GM12878 (cell line): ENCODE measurements around the gene SERPINB10. TPM values are rescaled to one million over a fixed set of nuclear protein-coding genes. Genes with fewer than 3 reads are reported as not detected.

Experiments
- MEF2B ChIP-seq: fragments of 450-650 bp; IDR thresholded peaks from 2 replicates; pipeline ENCODE4 v1.6.1; 2018; ENCODE audit warnings: mild to moderate bottlenecking, moderate library complexity; ENCODE audit not compliant: partially characterized antibody, poor library complexity, severe bottlenecking
- MTA2 ChIP-seq: fragments of 450-650 bp; IDR thresholded peaks from 2 replicates; pipeline ENCODE4 v1.6.1; 2016; ENCODE audit warnings: low read depth, mild to moderate bottlenecking, moderate library complexity
- NR2F1 ChIP-seq: fragments of 450-650 bp; conservative IDR thresholded peaks from 2 replicates; pipeline ENCODE4 v1.6.1; 2017; ENCODE audit warnings: mild to moderate bottlenecking
- RFX5 ChIP-seq: IDR thresholded peaks from 2 replicates; pipeline ENCODE4 v1.6.1; 2011; ENCODE audit warnings: low read depth, low read length, improper control_type of control experiment
- SMC3 ChIP-seq: IDR thresholded peaks from 2 replicates; pipeline ENCODE4 v1.6.1; 2011; ENCODE audit warnings: low read length, improper control_type of control experiment, borderline replicate concordance
- polyA plus RNA-seq, 11 experiments: library from polyadenylated mRNA; depleted of rRNA in 4 of 11; unstranded in 6 of 11; stranded (reverse) in 5 of 11; fragments of >200 nt; fragmentation: Nextera tagmentation in 4 of 11; fragmentation: Illumina TruSeq in 1 of 11; extraction: Ambion mirVana in 4 of 11; extraction: Trizol in 1 of 11; gene quantifications; 1 replicate in 1 of 11; 2 replicates in 10 of 11; pipeline versions ENCODE4 v1.2.1 to v1.2.3, GENCODE V29; 2011 to 2016; ENCODE audit warnings: inconsistent platforms in 2 of 11, missing spikeins in 2 of 11, low read depth in 1 of 11
- total RNA-seq, 4 experiments: library from RNA; depleted of rRNA in 3 of 4; stranded (reverse); fragments of >200 nt in 3 of 4; fragmentation: Illumina TruSeq in 1 of 4; extraction: Trizol in 1 of 4; gene quantifications; 2 replicates each; pipeline versions ENCODE4 v1.2.1 to v1.2.3, GENCODE V29; 2013 to 2021
- TF ChIP-seq, protein P1 (sequence below): IDR thresholded peaks from 2 replicates; pipeline ENCODE4 v1.6.1; 2012; ENCODE audit warnings: improper control_type of control experiment, low read depth, low read length; ENCODE audit not compliant: insufficient replicate concordance
- TF ChIP-seq, protein P2 (sequence below): fragments of 450-650 bp; IDR thresholded peaks from 2 replicates; pipeline ENCODE4 v1.6.1; 2016; ENCODE audit warnings: mild to moderate bottlenecking
- TF ChIP-seq, protein P3 (sequence below): fragments of 450-650 bp; IDR thresholded peaks from 2 replicates; pipeline ENCODE4 v1.6.1; 2017; ENCODE audit warnings: antibody characterized with exemption, mild to moderate bottlenecking, moderate library complexity

SERPINB10 gene
- total and polyA plus RNA-seq, 10 of the 15 experiments (the other 5 are each of a cell fraction or from before 2014, with no cell fraction given), result 12.0 to 83.5 (median 24.1) TPM

DNA sequence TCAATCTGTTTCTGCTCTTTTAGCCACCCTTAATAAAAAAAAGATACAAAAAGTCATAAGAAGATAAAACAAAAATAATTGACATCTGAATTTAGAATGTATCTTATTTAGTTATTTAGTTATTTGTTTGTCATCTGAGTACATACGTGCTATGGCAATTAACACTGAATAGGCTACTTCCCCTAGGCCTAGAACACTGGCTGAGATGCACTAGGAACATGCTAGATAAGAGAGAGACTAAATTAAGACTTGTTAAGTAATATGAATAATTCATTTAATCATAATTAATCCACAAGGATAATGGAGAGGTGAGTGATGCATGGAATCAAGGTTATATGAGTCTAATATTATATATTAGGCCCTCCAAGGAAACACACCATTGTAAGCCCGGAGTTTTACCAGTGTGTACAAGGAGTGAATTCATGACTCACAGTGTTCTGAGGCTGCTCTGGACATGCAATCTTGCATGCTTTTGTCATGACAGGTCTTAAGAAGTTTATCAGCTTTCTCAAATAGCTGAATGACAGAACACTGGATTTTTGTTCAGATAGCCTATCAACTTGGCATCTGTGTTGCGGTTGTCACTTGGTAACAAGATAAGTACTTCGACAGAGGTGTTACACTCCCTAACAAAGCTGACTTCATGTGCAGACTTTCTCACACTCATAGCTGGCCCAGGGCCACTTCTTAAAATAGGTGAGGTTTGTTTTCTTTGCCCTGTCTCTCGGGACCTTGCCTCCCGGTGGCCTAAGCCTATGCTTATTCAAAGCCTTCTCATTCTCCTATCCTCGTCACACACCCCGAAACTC is 25.2 kb upstream of the SERPINB10 start (continued):
- TF ChIP-seq, protein P1, sequence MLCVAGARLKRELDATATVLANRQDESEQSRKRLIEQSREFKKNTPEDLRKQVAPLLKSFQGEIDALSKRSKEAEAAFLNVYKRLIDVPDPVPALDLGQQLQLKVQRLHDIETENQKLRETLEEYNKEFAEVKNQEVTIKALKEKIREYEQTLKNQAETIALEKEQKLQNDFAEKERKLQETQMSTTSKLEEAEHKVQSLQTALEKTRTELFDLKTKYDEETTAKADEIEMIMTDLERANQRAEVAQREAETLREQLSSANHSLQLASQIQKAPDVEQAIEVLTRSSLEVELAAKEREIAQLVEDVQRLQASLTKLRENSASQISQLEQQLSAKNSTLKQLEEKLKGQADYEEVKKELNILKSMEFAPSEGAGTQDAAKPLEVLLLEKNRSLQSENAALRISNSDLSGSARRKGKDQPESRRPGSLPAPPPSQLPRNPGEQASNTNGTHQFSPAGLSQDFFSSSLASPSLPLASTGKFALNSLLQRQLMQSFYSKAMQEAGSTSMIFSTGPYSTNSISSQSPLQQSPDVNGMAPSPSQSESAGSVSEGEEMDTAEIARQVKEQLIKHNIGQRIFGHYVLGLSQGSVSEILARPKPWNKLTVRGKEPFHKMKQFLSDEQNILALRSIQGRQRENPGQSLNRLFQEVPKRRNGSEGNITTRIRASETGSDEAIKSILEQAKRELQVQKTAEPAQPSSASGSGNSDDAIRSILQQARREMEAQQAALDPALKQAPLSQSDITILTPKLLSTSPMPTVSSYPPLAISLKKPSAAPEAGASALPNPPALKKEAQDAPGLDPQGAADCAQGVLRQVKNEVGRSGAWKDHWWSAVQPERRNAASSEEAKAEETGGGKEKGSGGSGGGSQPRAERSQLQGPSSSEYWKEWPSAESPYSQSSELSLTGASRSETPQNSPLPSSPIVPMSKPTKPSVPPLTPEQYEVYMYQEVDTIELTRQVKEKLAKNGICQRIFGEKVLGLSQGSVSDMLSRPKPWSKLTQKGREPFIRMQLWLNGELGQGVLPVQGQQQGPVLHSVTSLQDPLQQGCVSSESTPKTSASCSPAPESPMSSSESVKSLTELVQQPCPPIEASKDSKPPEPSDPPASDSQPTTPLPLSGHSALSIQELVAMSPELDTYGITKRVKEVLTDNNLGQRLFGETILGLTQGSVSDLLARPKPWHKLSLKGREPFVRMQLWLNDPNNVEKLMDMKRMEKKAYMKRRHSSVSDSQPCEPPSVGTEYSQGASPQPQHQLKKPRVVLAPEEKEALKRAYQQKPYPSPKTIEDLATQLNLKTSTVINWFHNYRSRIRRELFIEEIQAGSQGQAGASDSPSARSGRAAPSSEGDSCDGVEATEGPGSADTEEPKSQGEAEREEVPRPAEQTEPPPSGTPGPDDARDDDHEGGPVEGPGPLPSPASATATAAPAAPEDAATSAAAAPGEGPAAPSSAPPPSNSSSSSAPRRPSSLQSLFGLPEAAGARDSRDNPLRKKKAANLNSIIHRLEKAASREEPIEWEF, result no peak
- TF ChIP-seq, protein P2, sequence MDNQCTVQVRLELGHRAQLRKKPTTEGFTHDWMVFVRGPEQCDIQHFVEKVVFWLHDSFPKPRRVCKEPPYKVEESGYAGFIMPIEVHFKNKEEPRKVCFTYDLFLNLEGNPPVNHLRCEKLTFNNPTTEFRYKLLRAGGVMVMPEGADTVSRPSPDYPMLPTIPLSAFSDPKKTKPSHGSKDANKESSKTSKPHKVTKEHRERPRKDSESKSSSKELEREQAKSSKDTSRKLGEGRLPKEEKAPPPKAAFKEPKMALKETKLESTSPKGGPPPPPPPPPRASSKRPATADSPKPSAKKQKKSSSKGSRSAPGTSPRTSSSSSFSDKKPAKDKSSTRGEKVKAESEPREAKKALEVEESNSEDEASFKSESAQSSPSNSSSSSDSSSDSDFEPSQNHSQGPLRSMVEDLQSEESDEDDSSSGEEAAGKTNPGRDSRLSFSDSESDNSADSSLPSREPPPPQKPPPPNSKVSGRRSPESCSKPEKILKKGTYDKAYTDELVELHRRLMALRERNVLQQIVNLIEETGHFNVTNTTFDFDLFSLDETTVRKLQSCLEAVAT, result no peak
- TF ChIP-seq MEF2B (peak; percentile 86), MTA2 (no peak), SMC3 (no peak), NR2F1 (no peak), RFX5 (no peak)
- TF ChIP-seq, protein P3, sequence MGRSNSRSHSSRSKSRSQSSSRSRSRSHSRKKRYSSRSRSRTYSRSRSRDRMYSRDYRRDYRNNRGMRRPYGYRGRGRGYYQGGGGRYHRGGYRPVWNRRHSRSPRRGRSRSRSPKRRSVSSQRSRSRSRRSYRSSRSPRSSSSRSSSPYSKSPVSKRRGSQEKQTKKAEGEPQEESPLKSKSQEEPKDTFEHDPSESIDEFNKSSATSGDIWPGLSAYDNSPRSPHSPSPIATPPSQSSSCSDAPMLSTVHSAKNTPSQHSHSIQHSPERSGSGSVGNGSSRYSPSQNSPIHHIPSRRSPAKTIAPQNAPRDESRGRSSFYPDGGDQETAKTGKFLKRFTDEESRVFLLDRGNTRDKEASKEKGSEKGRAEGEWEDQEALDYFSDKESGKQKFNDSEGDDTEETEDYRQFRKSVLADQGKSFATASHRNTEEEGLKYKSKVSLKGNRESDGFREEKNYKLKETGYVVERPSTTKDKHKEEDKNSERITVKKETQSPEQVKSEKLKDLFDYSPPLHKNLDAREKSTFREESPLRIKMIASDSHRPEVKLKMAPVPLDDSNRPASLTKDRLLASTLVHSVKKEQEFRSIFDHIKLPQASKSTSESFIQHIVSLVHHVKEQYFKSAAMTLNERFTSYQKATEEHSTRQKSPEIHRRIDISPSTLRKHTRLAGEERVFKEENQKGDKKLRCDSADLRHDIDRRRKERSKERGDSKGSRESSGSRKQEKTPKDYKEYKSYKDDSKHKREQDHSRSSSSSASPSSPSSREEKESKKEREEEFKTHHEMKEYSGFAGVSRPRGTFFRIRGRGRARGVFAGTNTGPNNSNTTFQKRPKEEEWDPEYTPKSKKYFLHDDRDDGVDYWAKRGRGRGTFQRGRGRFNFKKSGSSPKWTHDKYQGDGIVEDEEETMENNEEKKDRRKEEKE, result no peak
- TF ChIP-seq, all 136 proteins: peak for 7
